K562 (cell line): ENCODE results near the gene CXCR2. TPM values are rescaled to one million over a fixed set of nuclear protein-coding genes. Genes with fewer than 3 reads are reported as not detected.

Experiments
- ATAC-seq: fragments of 200-7000 bp; cut with Tn5 transposase; 3 replicates; pipeline ENCODE4 v1.9.1; 2020; ENCODE audit warnings: moderate library complexity
- Bru-seq: library from RNA; stranded (reverse); fragments of 400-500 nt; gene quantifications from one replicate; lab custom pipeline; 2021; lab: Mats Ljungman, UMichigan
- BruChase-seq, 2 experiments: library from RNA; stranded (reverse); fragments of 400-500 nt; gene quantifications; one replicate each; lab custom pipeline; 2021; lab: Mats Ljungman, UMichigan
- BruUV-seq: library from RNA; stranded (reverse); fragments of 400-500 nt; replicated peaks from 2 replicates; lab custom pipeline; 2021; lab: Mats Ljungman, UMichigan
- CTCF ChIA-PET: fragments of 300-600 bp; formaldehyde crosslinking; extraction: SDS; loops from one replicate; lab custom pipeline; 2021; ENCODE audit warnings: low intra/inter-chr PET ratio; lab: Yijun Ruan, JAX
- POLR2A ChIA-PET: fragments of 300-600, 350-650 bp; sonication (Branson Sonifier 250); formaldehyde crosslinking; extraction: SDS; loops from one replicate; lab custom pipeline; 2021; ENCODE audit warnings: antibody characterized with exemption, inconsistent platforms; lab: Yijun Ruan, JAX
- DNase-seq, 4 experiments: peaks; one replicate each; pipeline versions ENCODE4 v3.0.0 to v3.0.0-alpha.2; 2011 to 2018; ENCODE audit warnings: low spot score in 3 of 4, mixed read lengths in 3 of 4; ENCODE audit errors: extremely low read depth in 1 of 4
- FAIRE-seq: peaks from 2 replicates; lab custom pipeline; 2011; peaks lifted over from hg19 to GRCh38; lab: Jason Lieb, UNC
- H2AFZ ChIP-seq: 2 replicates; pipeline ENCODE4 v1.6.0; 2011; ENCODE audit warnings: low read depth, low read length, control low read depth, inconsistent platforms
- H3K27ac ChIP-seq: fragments of 200-600 bp; 3 replicates; pipeline ENCODE4 v1.8.0; 2011; ENCODE audit warnings: low read depth, mild to moderate bottlenecking, control low read depth, inconsistent platforms, low read length, moderate library complexity, mixed read lengths; ENCODE audit errors: extremely low read depth
- H3K27me3 ChIP-seq, 2 experiments: fragments of 300-600 bp in 1 of 2; 2 replicates in 1 of 2; 3 replicates in 1 of 2; pipeline versions ENCODE4 v1.6.0 to v1.8.0; 2011; ENCODE audit warnings: inconsistent platforms in 2 of 2, low read length in 2 of 2, mild to moderate bottlenecking in 1 of 2, mixed read lengths in 1 of 2, moderate library complexity in 1 of 2; ENCODE audit not compliant: control insufficient read depth in 2 of 2, insufficient read depth in 2 of 2
- H3K36me3 ChIP-seq: fragments of 300-600 bp; 3 replicates; pipeline ENCODE4 v1.8.0; 2011; ENCODE audit warnings: mild to moderate bottlenecking, low read length, inconsistent platforms; ENCODE audit not compliant: control insufficient read depth, insufficient read depth
- H3K4me1 ChIP-seq, 2 experiments: fragments of 200-600 bp in 1 of 2; replicated peaks in 1 of 2; 2 replicates in 1 of 2; 3 replicates in 1 of 2; pipeline versions ENCODE4 v1.5.1 to v1.8.0; 2011; ENCODE audit warnings: inconsistent platforms in 2 of 2, low read length in 2 of 2, mild to moderate bottlenecking in 1 of 2, mixed read lengths in 1 of 2, moderate library complexity in 1 of 2; ENCODE audit not compliant: control insufficient read depth in 2 of 2, insufficient read depth in 2 of 2
- H3K4me2 ChIP-seq: 2 replicates; pipeline ENCODE4 v1.6.1; 2011; ENCODE audit warnings: low read length, control low read depth, inconsistent platforms, mixed read lengths; ENCODE audit not compliant: insufficient read depth
- H3K4me3 ChIP-seq: fragments of 200-600 bp; sonication (generic), shearing (Covaris generic); 2 replicates; pipeline ENCODE4 v1.5.1; 2016; ENCODE audit warnings: control low read depth, inconsistent platforms
- H3K79me2 ChIP-seq: fragments of 200-600 bp; 3 replicates; pipeline ENCODE4 v1.8.0; 2011; ENCODE audit warnings: low read length, inconsistent platforms; ENCODE audit not compliant: control insufficient read depth, insufficient read depth
- H3K9ac ChIP-seq, 2 experiments: 2 replicates each; pipeline versions ENCODE4 v1.6.0 to v1.6.1; 2011; ENCODE audit warnings: low read depth in 2 of 2, low read length in 2 of 2, control low read depth in 1 of 2, inconsistent platforms in 1 of 2, mild to moderate bottlenecking in 1 of 2, mixed read lengths in 1 of 2; ENCODE audit not compliant: insufficient read depth in 1 of 2
- H3K9me1 ChIP-seq: one replicate; pipeline ENCODE4 v1.6.0; 2011; ENCODE audit warnings: inconsistent platforms, mild to moderate bottlenecking, low read length, moderate library complexity; ENCODE audit not compliant: control insufficient read depth, insufficient read depth
- H3K9me3 ChIP-seq: replicated peaks from 2 replicates; pipeline ENCODE4 v1.5.1; 2011; ENCODE audit warnings: low read depth, low read length, inconsistent platforms; ENCODE audit not compliant: control insufficient read depth, insufficient read depth
- H4K20me1 ChIP-seq: replicated peaks from 2 replicates; pipeline ENCODE4 v1.6.1; 2011; ENCODE audit warnings: low read length, inconsistent platforms, mixed read lengths; ENCODE audit not compliant: control insufficient read depth, insufficient read depth
- NRF1 ChIP-seq, 2 experiments: fragments of 450-650 bp; IDR thresholded peaks in 1 of 2; conservative IDR thresholded peaks in 1 of 2; 2 replicates each; pipeline ENCODE4 v1.6.1; 2014; ENCODE audit warnings: mild to moderate bottlenecking in 2 of 2
- SPI1 ChIP-seq: IDR thresholded peaks from 2 replicates; pipeline ENCODE4 v1.6.1; 2011; ENCODE audit warnings: low read depth, low read length, control low read depth, borderline replicate concordance
- WGBS: fragments of 100-300 bp; shearing (Covaris generic); methylation state at CpG from one replicate; pipeline ENCODE4 v1.1.6; 2016; ENCODE audit warnings: low coverage, mixed read lengths; ENCODE audit not compliant: insufficient coverage; ENCODE audit errors: missing lambda C conversion rate; 5-methylcytosine and 5-hydroxymethylcytosine counted together
- in situ Hi-C: fragments of 300-500 bp; cut with MboI; formaldehyde crosslinking; loops from 4 replicates; pipeline ENCODE4 v1.15.0; 2018; ENCODE audit warnings: inconsistent platforms, mixed read lengths
- intact Hi-C: fragments of 100-400 bp; cut with micrococcal nuclease; formaldehyde crosslinking; loops from 2 replicates; pipeline ENCODE4 v1.14.2; 2022
- long read RNA-seq, 3 experiments: library from polyadenylated mRNA in 2 of 3; library from RNA in 1 of 3; unstranded in 2 of 3; stranded (forward) in 1 of 3; transcript quantifications; one replicate each; pipeline ENCODE4 v2.0.0, GENCODE V29; 2019 to 2022
- polyA minus RNA-seq, 3 experiments: library from RNA; depleted of rRNA, polyadenylated mRNA; stranded (reverse); fragments of >200 nt; gene quantifications; 2 replicates each; pipeline ENCODE4 v1.2.3, GENCODE V29; 2011
- polyA plus RNA-seq, 8 experiments: library from polyadenylated mRNA; depleted of rRNA in 4 of 8; stranded (reverse) in 5 of 8; unstranded in 3 of 8; fragments of >200 nt; fragmentation: Nextera tagmentation in 2 of 8; fragmentation: Illumina TruSeq in 1 of 8; extraction: Ambion mirVana in 2 of 8; extraction: Trizol in 1 of 8; gene quantifications; 2 replicates each; pipeline versions ENCODE4 v1.2.1 to v1.2.3, GENCODE V29; 2011 to 2014; ENCODE audit warnings: inconsistent platforms in 1 of 8, missing spikeins in 1 of 8
- total RNA-seq, 7 experiments: library from RNA; depleted of rRNA in 6 of 7; stranded (reverse); fragments of >200 nt in 6 of 7; fragmentation: Illumina TruSeq in 2 of 7; extraction: Trizol in 2 of 7; gene quantifications; 2 replicates each; pipeline versions ENCODE4 v1.2.1 to v1.2.3, GENCODE V29; 2011 to 2021; ENCODE audit warnings: low replicate concordance in 1 of 7

CXCR2 gene
- total RNA-seq (2011; cell fraction: chromatin; rRNA removed; ENCODE audit: low replicate concordance) = not detected in 2 replicates
- not detected in 2 replicates for total RNA-seq (2011; cell fraction: nucleolus; rRNA removed)
- total RNA-seq (2011; cell fraction: nucleoplasm; rRNA removed) = not detected in 2 replicates
- total RNA-seq (2014; rRNA removed) (not detected in 2 replicates), total RNA-seq (2014; rRNA removed; fragmentation: Illumina TruSeq; extraction: Trizol) (not detected in 2 replicates), total RNA-seq (2015; rRNA removed; fragmentation: Illumina TruSeq; extraction: Trizol) (not detected in 2 replicates), total RNA-seq (2021) (not detected in 2 replicates), polyA plus RNA-seq (2011; rRNA removed) (not detected in 2 replicates), polyA plus RNA-seq (2014; fragmentation: Illumina TruSeq; extraction: Trizol) (not detected in 2 replicates), polyA plus RNA-seq (2014; fragmentation: Nextera tagmentation; extraction: Ambion mirVana) (not detected), polyA plus RNA-seq (2014; rRNA removed) (not detected in 2 replicates), polyA minus RNA-seq (2011; rRNA and poly(A)+ RNA removed) (not detected in 2 replicates), Bru-seq, nascent RNA (not detected), BruChase-seq, experiment 1, labeled RNA remaining after a 2-hour chase (not detected), BruChase-seq, experiment 2, labeled RNA remaining after a 6-hour chase (not detected)
- not detected in 2 replicates for polyA plus RNA-seq (2011; cell fraction: cytosol; rRNA removed)
- not detected in 2 replicates for polyA plus RNA-seq (2011; cell fraction: nucleus; rRNA removed)
- polyA plus RNA-seq (2012) = 0.03 TPM in 1 of 2 replicates, not detected in the other
- polyA minus RNA-seq (2011; cell fraction: cytosol; rRNA and poly(A)+ RNA removed) = not detected in 2 replicates
- not detected in 2 replicates for polyA minus RNA-seq (2011; cell fraction: nucleus; rRNA and poly(A)+ RNA removed)
- long read RNA-seq, experiment 1, partial matches to known transcripts = 0 of 1 reads
- long read RNA-seq, experiment 1, other reads (novel, unspliced or antisense) = 1 of 1 reads
- long read RNA-seq, experiment 2 = 0 reads
- long read RNA-seq, experiment 3 = 0 reads

GRCh38 chr2:218125626-218126080, at the start of gene CXCR2:
Gene CXCR2 (plus strand): TSS chr2:218126028. CDS start chr2:218134802, 8,774 bp downstream.
- in situ Hi-C loops = no loop called here
- Histone ChIP-seq H4K20me1 (no peaks in the 10 kb centered on the region), H3K27ac (no peak within 1 kb of the TSS), H3K79me2 (no peaks in the 10 kb centered on the region), H3K4me3 (no peak within 1 kb of the TSS), H3K4me1 (no peaks in the 10 kb centered on the region), H3K4me2 (no peak within 1 kb of the TSS), H3K9me1 (no peaks in the 10 kb centered on the region), H3K9me3 (no peaks in the 10 kb centered on the region), H2AFZ (no peak within 1 kb of the TSS), H3K9ac (no peak within 1 kb of the TSS), H3K27me3 (peaks cover 0 to 17% of the 10 kb centered on the region in 2 experiments; a peak in 2 of 5 replicates), H3K36me3 (no peaks in the 10 kb centered on the region)
- ATAC-seq (no peak), FAIRE-seq (no peak), DNase-seq (no peak)
- POLR2A ChIA-PET = no interaction called here
- 2% methylated on average over 8 of the region's 8 CpGs for WGBS
- BruUV-seq = no TSS peak
- intact Hi-C loops = no loop called here
- 0 out of 2 replicates have a peak, but pooled peaks have one; percentile 20 for TF ChIP-seq SPI1
- no peak for TF ChIP-seq NRF1 (conservative IDR thresholded peaks at IDR 0.05 in 1 of 2, IDR thresholded peaks at IDR 0.05 in 1 of 2)
- CTCF ChIA-PET = no interaction called here
